Stimulated activated effector memory CD8-positive, alpha-beta T cell treated with anti-CD3 and anti-CD28 coated beads, Interleukin-12 subunit alpha, Interleukin-12 subunit beta, amount 100 ng/mL, for 72 hours (primary cell): ENCODE results near the gene CWH43.
"Not testable (repeated sequence)": the region's sequence is repeated elsewhere in the genome, so short reads cannot be mapped to it uniquely, and the experiment has no call there.

Source experiments
- ATAC-seq: fragments of 150-1000 bp; cut with Tn5 transposase; 2 replicates; pipeline ENCODE4 v1.10.0; 2021
- DNase-seq, 2 donors: peaks; one replicate each; pipeline ENCODE4 v3.0.0; 2021 to 2022; ENCODE audit warnings: low spot score in 2 of 2
- H3K27ac Mint-ChIP-seq: one replicate; pipeline ENCODE4 v1.8.0; 2022; ENCODE audit warnings: mild to moderate bottlenecking, mixed read lengths
- H3K36me3 Mint-ChIP-seq: one replicate; pipeline ENCODE4 v1.8.0; 2022; ENCODE audit warnings: mild to moderate bottlenecking, mixed read lengths
- H3K4me1 Mint-ChIP-seq: one replicate; pipeline ENCODE4 v1.8.0; 2022; ENCODE audit warnings: mixed read lengths
- H3K4me3 Mint-ChIP-seq: one replicate; pipeline ENCODE4 v1.8.0; 2022; ENCODE audit warnings: mild to moderate bottlenecking, mixed read lengths
- H3K9me3 Mint-ChIP-seq: one replicate; pipeline ENCODE4 v1.8.0; 2022; ENCODE audit warnings: mixed read lengths

CWH43 gene

DNA sequence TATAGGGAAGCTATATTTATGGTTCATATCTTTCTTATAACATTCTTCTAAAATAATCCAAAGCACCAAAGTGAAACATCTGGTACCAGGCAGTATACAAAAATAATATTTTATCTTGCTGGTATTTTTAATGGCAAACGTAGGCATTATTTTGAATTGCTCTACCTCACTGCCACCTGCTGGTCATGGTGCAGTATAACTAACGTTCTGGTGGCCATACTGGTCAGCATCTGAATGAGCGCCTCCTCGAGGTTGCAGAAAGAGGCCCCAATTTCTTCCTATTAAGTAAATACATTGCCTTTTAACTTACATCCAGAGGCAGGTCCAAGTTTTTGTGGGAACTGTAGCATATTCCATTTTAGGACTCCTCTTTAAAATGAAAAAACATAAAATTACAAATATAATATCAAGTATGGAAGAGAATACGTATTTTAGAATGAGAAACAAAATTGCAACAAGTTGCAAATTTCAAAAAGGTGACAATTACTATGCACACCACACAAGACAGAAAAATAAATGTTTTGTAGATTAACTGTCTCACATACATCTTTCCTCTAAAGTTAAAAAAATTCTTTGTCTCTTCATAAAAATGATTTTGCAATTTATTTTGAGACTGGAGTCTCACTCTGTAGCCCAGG, 22.9 kb upstream of the CWH43 start:
- no peak overlapping the region for H3K27ac Mint-ChIP-seq
- ATAC-seq, result peak; percentile 85
- peak; percentile 50 to 76 for DNase-seq
- no peaks in the 10 kb centered on the region for H3K36me3 Mint-ChIP-seq
- no peaks in the 10 kb centered on the region for H3K9me3 Mint-ChIP-seq
- no peaks in the 10 kb centered on the region for H3K4me1 Mint-ChIP-seq
- no peak overlapping the region for H3K4me3 Mint-ChIP-seq

DNA sequence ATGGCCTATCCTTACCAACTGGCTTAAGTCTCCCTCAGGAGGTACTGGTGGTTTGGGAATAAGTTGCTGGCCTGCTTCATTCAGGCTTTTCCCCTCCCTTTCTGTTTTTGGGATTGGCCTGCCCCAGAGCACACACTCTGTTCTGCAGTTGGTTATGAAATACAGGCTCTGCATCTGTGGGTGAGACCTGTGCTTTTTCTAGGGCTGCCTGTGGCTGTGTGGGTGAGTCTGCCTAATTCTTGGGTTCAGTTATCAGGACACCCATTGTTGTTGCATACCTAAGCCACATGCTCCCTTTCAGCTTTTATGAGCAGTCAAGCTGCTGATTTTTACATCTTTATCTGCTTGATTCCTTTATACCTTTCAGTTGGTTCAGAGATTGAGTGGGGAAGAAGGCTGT, 19.0 kb upstream of the CWH43 start:
- DNase-seq (no peak), ATAC-seq (peak; percentile 33)
- Mint-ChIP-seq H3K4me1 (no peaks in the 10 kb centered on the region), H3K27ac (no peak overlapping the region), H3K36me3 (no peaks in the 10 kb centered on the region), H3K4me3 (no peak overlapping the region), H3K9me3 (no peaks in the 10 kb centered on the region)

DNA sequence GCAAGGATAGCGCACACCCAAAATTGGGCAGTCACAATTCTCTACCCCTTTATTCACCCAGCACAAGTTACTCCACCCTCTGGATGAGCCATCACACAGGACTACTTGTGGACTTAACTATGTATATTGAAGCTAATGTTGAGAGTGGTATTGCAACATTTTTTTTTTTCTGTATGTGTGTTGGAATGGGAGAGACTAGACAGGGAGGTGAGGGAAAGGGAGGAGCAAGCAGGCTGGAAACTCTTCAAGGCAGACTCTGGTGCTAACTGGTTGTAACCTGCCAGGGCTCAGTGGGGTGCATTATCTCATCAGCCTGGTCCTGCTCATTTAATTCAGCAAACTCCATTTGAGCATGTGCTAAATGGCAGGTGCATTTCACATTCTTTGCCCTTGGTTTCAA, 18.4 kb upstream of the CWH43 start:
- Mint-ChIP-seq H3K9me3 (no peaks in the 10 kb centered on the region), H3K27ac (no peak overlapping the region), H3K4me1 (no peaks in the 10 kb centered on the region), H3K4me3 (no peak overlapping the region), H3K36me3 (no peaks in the 10 kb centered on the region)
- DNase-seq (no peak), ATAC-seq (no peak)

DNA sequence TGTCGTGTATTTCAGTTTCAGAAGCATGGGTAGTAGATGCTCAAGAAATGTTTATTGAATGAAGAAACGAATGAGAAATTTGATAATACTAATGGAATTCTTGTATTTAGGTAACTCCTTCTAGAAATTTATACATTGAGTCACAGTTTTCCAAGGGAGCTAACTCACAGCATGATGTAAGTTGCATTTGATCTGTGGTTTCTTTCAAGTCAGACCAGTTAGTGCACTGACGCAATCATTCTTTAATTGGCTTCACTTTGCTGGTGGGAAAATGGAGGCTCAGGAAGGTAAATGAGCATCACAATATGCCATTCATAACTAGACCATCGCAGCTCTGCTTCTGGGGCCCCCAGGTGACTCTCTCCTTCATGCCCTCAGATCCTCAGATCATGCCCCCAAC, 17.3 kb upstream of the CWH43 start:
- Mint-ChIP-seq H3K4me1 (no peaks in the 10 kb centered on the region), H3K27ac (no peak overlapping the region)
- no peak for DNase-seq

DNA sequence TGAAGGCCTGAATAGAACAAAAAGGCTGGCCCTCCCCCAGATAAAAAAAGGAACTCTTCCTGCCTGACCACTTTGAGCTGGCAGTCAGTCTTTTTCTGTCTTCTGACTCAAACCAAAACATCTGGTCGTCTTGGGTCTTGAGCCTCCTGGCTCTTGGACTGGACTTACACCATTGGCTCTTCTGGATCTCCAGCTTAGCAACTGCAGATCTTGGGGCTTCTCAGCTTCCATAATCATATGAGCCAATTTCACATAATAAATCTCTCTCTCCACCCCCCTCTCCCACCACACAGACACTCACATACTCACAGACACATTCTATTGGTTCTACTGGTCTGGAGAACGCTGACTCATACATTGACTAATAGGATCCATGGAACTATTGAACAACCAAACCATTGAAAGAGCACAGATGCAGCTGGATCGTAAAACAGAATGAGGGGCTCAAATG, 15.6 kb upstream of the CWH43 start:
- DNase-seq (no peak), ATAC-seq (peak; percentile 43)
- no peaks in the 10 kb centered on the region for H3K36me3 Mint-ChIP-seq
- no peak overlapping the region for H3K27ac Mint-ChIP-seq
- no peak overlapping the region for H3K4me3 Mint-ChIP-seq
- no peaks in the 10 kb centered on the region for H3K9me3 Mint-ChIP-seq
- H3K4me1 Mint-ChIP-seq, result no peaks in the 10 kb centered on the region

More for the DNA sequence above, 17.3 kb upstream of the CWH43 start:
- Mint-ChIP-seq H3K9me3 (no peaks in the 10 kb centered on the region), H3K4me3 (no peak overlapping the region), H3K36me3 (no peaks in the 10 kb centered on the region)
- ATAC-seq, result no peak

DNA sequence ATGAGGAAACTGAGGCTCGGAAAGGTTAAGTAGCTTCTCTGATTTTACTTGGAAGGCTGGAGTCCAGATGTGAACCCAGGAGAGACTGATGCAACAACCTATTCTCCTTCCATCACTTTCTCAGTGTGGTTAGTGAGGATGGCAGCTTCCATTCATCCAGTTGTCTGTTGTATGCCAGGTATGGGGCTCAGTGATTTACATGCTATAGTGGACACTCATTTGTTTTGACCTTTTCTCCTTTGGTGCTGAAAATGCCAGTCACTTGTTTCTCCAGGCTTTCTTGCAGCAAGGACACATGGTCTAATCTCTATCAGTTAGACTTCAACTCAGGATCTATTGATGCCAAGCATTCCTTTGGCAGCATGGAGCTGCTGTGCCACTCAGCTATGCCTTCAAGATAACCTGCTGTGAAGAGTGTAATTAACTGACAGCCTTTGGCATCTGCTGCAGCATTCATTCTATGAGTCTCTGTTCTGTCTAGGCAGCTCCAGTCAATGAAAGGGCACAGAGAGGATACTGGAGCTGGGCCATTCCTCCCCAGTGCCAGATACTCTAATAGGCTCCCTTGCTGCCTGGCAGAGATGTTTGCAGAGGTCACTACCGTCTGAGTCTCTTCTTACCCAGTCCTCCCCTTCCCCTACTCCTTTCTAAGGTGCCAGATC, 11.0 kb upstream of the CWH43 start:
- Mint-ChIP-seq H3K4me3 (no peak overlapping the region), H3K36me3 (no peaks in the 10 kb centered on the region), H3K9me3 (no peaks in the 10 kb centered on the region), H3K4me1 (no peaks in the 10 kb centered on the region), H3K27ac (no peak overlapping the region)
- peak; percentile 26 for ATAC-seq
- no peak for DNase-seq

DNA sequence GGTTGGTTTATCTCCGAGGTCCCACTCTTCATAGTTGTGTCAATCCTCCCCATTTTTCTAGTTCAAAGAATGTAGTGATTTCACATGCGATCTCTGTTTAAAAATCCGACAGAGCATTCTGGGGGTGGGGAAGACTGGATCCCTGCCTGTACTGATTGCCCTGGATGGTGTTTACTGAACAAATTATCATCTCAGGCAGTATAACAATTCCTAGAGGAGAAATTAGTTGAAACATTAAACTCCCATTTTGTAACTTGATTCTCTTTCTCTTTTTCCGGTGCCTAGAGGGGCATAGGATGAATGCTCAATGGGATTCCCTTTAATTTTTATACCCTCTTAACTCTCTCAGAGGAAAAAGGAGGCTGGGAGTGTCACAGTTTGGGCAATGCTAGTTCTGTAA, 10.0 kb upstream of the CWH43 start:
- ATAC-seq (no peak), DNase-seq (no peak)
- Mint-ChIP-seq H3K4me3 (no peak overlapping the region), H3K4me1 (no peaks in the 10 kb centered on the region), H3K27ac (no peak overlapping the region), H3K9me3 (no peaks in the 10 kb centered on the region), H3K36me3 (no peaks in the 10 kb centered on the region)

DNA sequence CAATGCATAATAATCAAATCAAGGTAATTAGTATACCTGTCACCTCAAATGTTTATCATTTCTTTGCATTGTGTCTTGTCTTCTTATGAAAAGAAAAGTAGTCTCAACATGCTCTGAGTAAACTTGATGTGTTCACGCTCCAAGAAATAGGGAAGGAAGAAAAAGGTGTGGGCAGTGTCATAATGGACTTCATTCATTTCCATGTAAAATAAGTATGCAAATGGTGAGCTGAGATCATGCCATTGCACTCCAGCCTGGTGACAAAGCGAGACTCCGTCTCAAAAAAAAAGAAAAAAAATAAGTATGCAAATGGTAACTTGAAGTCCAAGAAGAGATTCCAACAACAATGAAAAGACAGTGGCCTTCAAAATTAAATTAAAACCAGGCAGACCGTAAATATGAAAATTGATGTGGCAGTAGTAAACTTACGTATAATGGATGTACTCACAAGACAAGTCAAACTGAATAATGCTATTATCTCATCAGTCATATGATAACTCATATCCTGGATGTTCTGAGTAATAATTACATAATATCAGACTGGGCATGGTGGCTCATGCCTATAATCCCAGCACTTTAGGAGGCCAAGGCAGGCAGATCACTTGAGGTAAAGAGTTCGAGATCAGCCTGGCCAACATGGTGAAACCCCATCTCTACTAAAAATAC, 6.0 kb upstream of the CWH43 start:
- Mint-ChIP-seq H3K36me3 (no peaks in the 10 kb centered on the region), H3K9me3 (no peaks in the 10 kb centered on the region), H3K4me1 (no peaks in the 10 kb centered on the region), H3K4me3 (no peak overlapping the region), H3K27ac (no peak overlapping the region)
- ATAC-seq (no peak), DNase-seq (no peak)

DNA sequence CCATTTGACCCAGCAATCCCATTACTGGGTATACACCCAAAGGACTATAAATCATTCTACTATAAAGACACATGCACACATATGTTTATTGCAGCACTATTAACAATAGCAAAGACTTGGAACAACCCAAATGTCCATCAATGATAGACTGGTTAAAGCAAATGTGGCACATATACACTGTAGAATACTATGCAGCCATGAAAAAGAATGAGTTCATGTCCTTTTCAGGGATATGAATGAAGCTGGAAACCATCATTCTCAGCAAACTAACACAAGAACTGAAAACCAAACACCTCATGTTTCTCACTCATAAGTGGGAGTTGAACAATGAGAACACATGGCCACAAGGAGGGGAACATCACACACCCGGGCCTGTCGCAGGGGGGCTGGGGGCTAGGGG, 2.1 kb upstream of the CWH43 start:
- H3K36me3 Mint-ChIP-seq, H3K27ac Mint-ChIP-seq, DNase-seq, H3K4me1 Mint-ChIP-seq, H3K9me3 Mint-ChIP-seq, H3K4me3 Mint-ChIP-seq, ATAC-seq: not testable (repeated sequence)

DNA sequence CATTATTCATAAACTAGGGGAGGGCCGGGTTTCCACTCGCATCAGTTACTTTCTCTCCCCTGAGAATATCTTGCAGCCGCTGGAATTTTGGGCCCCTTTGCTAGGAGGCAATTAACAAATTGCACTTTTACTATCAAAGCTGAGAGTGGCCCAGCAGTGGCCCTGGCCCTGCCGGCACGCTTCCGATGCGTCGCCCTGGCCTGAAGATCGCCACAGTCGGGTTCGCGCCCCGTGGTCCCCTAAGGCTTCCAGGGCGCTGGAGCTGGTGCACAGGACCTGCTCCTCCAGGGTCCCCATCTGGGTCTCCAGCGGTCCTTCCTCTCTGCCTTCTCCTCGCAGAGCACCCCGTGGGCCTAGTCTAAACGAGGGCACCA, 486 bp upstream of the CWH43 start:
- Mint-ChIP-seq H3K36me3 (no peaks in the 10 kb centered on the region), H3K4me3 (no peak overlapping the region), H3K27ac (no peak overlapping the region), H3K9me3 (no peaks in the 10 kb centered on the region), H3K4me1 (no peaks in the 10 kb centered on the region)
- DNase-seq (no peak), ATAC-seq (no peak)

DNA sequence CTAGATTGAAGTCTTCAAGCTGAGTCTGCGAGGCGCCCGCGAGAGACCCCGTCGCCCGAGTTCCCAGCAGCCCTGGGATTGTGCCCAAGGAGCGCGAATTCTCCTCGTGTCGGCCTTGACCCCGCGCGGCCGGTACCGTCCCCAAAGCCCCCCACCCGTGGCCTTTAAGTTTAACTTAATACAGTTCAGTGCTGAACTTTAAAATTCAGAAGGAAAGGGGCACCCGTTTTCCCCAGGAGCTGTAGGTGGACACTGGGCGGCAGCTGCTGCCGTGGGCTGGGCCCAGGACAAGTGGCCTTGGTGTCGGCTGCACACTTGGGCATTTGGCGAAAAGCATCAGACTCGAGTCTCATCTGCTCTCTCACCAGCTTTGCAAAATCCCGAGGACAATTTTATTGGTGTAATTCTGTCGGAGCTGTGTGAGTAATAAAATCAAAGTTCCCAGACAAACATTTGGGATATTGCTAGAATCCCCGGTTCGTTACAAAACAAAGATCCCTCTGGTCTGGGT, 634 bp downstream of the CWH43 start:
- ATAC-seq (no peak), DNase-seq (no peak)
- Mint-ChIP-seq H3K36me3 (no peaks in the 10 kb centered on the region), H3K4me1 (no peaks in the 10 kb centered on the region), H3K27ac (no peak overlapping the region), H3K9me3 (no peaks in the 10 kb centered on the region), H3K4me3 (no peak overlapping the region)

DNA sequence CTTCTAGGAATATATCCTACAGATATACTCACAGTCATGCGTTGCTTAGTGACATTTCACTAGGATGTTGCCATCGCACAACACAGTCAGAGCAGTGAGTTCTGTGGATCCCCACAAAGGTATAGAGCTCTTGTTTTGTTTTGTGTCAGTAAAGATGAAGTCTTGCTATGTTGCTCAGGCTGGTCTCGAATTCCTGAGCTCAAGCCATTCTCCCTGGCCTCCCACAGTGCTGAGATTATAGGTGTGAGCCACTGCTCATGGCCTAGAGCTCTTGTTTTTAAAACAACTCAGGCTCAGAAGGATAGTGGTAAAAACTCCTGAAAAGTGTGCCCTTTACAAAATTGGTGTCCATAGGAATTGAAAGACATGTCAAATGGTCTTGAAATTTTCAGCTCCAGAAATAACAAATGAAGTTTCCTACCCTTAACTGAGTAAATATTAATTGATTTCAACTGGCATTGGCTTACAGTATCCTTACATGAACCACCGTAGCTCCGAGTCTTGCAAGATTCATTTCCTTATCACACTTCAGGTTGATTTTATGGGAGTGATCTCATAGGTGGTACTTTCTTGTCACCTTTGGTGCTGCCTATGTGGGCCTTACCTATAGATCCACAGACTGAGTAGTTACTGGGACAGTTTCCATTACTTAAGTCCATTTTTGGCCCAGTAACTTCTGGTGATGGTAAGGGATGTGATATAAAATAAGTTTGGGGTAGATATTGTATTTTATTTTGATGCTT, 3.6 kb downstream of the CWH43 start:
- DNase-seq, result no peak
- no peaks in the 10 kb centered on the region for H3K4me1 Mint-ChIP-seq
- H3K4me3 Mint-ChIP-seq, result no peak overlapping the region
- H3K9me3 Mint-ChIP-seq, result no peaks in the 10 kb centered on the region
- H3K27ac Mint-ChIP-seq, result no peak overlapping the region
- ATAC-seq, result no peak
- no peaks in the 10 kb centered on the region for H3K36me3 Mint-ChIP-seq

DNA sequence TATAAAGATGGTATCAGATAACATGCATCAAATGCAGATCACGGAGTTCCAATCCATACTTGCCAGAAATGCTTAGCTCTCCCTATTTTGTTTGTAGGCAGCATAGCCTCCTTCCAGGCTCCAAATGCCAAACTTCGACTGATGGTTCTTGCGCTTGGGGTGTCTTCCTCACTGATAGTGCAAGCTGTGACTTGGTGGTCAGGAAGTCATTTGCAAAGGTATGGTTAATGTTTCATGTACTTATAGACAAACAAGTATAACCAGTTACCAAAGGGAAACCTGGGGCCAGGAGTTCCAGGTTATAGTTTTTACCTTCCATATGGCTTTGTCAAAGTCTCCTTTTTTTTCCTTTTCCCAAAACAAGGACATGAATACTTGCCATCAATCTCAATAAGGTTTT, 5.3 kb downstream of the CWH43 start:
- no peaks in the 10 kb centered on the region for H3K4me1 Mint-ChIP-seq
- ATAC-seq (no peak), DNase-seq (no peak)
- no peaks in the 10 kb centered on the region for H3K36me3 Mint-ChIP-seq
- no peak overlapping the region for H3K4me3 Mint-ChIP-seq
- no peak overlapping the region for H3K27ac Mint-ChIP-seq
- H3K9me3 Mint-ChIP-seq, result no peaks in the 10 kb centered on the region

DNA sequence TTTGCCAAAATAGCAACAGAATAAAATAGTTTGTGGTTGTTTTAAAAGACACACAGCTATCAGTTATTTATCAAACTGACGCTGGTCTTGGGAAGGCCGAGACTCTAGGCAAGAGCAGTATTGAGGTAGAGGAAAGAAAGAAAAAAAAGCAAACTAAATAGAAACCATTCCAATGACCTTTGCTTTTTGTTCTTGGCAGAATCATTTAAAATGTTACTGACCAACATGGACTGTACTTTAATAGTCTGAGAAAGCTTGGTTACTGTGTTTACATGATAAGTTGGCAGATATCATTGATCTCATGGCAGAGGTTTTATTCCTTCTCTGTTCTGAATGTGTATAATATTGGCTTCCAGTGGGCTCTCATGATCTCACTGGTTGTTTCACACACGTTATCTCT, 11.9 kb downstream of the CWH43 start:
- Mint-ChIP-seq H3K4me1 (no peaks in the 10 kb centered on the region), H3K27ac (no peak overlapping the region), H3K36me3 (no peaks in the 10 kb centered on the region), H3K9me3 (peaks cover 2% of the 10 kb centered on the region), H3K4me3 (no peak overlapping the region)
- ATAC-seq (no peak), DNase-seq (no peak)

DNA sequence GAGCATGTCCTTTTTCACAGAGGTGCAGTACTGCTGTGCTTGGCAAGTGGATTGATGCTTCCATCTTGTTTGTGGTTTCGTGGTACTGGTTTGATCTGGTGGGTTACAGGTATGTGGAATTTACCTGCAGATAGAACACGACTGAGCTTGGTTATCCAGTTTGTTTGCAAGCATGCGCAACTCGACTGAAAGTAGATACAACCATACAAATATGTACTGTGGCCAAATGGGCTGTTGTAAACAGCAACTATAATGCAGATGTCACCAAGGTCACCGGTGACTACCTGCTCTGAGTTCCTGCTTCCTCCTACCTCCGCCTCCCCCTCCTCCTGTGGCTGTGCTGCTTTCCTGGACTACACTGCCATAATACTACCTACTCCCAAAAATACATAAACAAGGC, 12.4 kb downstream of the CWH43 start:
- no peak for DNase-seq
- peaks cover 2% of the 10 kb centered on the region for H3K9me3 Mint-ChIP-seq

More for the DNA sequence above, 12.4 kb downstream of the CWH43 start:
- Mint-ChIP-seq H3K4me1 (no peaks in the 10 kb centered on the region), H3K36me3 (no peaks in the 10 kb centered on the region), H3K27ac (no peak overlapping the region), H3K4me3 (no peak overlapping the region)
- no peak for ATAC-seq
